ENCODE results near the gene RPL22.

- no peak for TF ChIP-seq YY1 (IDR thresholded peaks at IDR 0.05; ENCODE audit: insufficient read depth, insufficient read length)
- TF ChIP-seq ZNF274 (IDR thresholded peaks at IDR 0.05; ENCODE audit: low read depth, low read length), result no peak
Observed at GRCh38 chr1:6200188-6200809, 904 bp upstream of the RPL22 start.
